Measurements from ENCODE around the gene GLCE. TPM values are rescaled to one million over a fixed set of nuclear protein-coding genes. Genes with fewer than 3 reads are reported as not detected.

Gene GLCE
- total RNA-seq, 1 experiment from 2014 or later = 12.5 TPM

- TF ChIP-seq ZSCAN18 (CRISPR knock-in tag; IDR thresholded peaks at IDR 0.05) = no peak
- TF ChIP-seq GRHL2 (CRISPR knock-in tag; IDR thresholded peaks at IDR 0.05; ENCODE audit: insufficient replicate concordance, severe bottlenecking) = no peak
- no peak for TF ChIP-seq FOXJ3 (CRISPR knock-in tag; IDR thresholded peaks at IDR 0.05; ENCODE audit: borderline replicate concordance)
- TF ChIP-seq TP53 (CRISPR knock-in tag; IDR thresholded peaks at IDR 0.05) = no peak
- no peak for TF ChIP-seq ZNF317 (CRISPR knock-in tag; IDR thresholded peaks at IDR 0.05; ENCODE audit: borderline replicate concordance, low read depth)
- TF ChIP-seq ZBTB43 (CRISPR knock-in tag; IDR thresholded peaks at IDR 0.05) = no peak
- no peak for TF ChIP-seq RELA (CRISPR knock-in tag; IDR thresholded peaks at IDR 0.05; ENCODE audit: borderline replicate concordance)
- no peak for TF ChIP-seq SP1 (CRISPR knock-in tag; conservative IDR thresholded peaks at IDR 0.05)
- ATAC-seq = no peak
- Mint-ChIP-seq H3K27me3 (ENCODE audit: low read depth) (peaks cover 21% of the 10 kb centered on the region), H3K27ac (no peak overlapping the region), H3K9me3 (peaks cover under 1% of the 10 kb centered on the region), H3K36me3 (no peaks in the 10 kb centered on the region), H3K4me3 (no peak overlapping the region), H3K4me1 (0 out of 2 replicates have a peak, but pooled peaks cover 4% of the 10 kb centered on the region)
- POLR2A ChIA-PET = no interaction called here
- CTCF ChIA-PET = no interaction called here
- DNase-seq (ENCODE audit: low spot score) = no peak
Measured at GRCh38 chr15:69148465-69148864, 12.0 kb upstream of the GLCE start.

GRCh38 chr15:69149163-69149562, 11.3 kb upstream of the GLCE start:
- ATAC-seq (no peak), DNase-seq (ENCODE audit: low spot score) (no peak)
- POLR2A ChIA-PET = no interaction called here
- H3K9me3 Mint-ChIP-seq = peaks cover 5% of the 10 kb centered on the region
- CTCF ChIA-PET = no interaction called here
- peaks cover 25% of the 10 kb centered on the region for H3K27me3 Mint-ChIP-seq (ENCODE audit: low read depth)
- no peak overlapping the region for H3K27ac Mint-ChIP-seq
- TF ChIP-seq FOXK1 (CRISPR knock-in tag; IDR thresholded peaks at IDR 0.05) = no peak
- TF ChIP-seq IRF1 (CRISPR knock-in tag; IDR thresholded peaks at IDR 0.05) = no peak
- no peak for TF ChIP-seq ATF2 (CRISPR knock-in tag; IDR thresholded peaks at IDR 0.05; ENCODE audit: borderline replicate concordance, low read depth)
- no peak for TF ChIP-seq ARID4B (CRISPR knock-in tag; IDR thresholded peaks at IDR 0.05; ENCODE audit: borderline replicate concordance)
- TF ChIP-seq E2F4 (CRISPR knock-in tag; IDR thresholded peaks at IDR 0.05; ENCODE audit: borderline replicate concordance, low read depth) = no peak
- no peak for TF ChIP-seq NR3C1 (CRISPR knock-in tag; conservative IDR thresholded peaks at IDR 0.05; ENCODE audit: low read depth)
- TF ChIP-seq SOX15 (CRISPR knock-in tag; IDR thresholded peaks at IDR 0.05) = no peak
- TF ChIP-seq E2F1 (CRISPR knock-in tag; IDR thresholded peaks at IDR 0.05) = no peak
- H3K4me1 Mint-ChIP-seq = 0 out of 2 replicates have a peak, but pooled peaks cover 4% of the 10 kb centered on the region
- H3K36me3 Mint-ChIP-seq = no peaks in the 10 kb centered on the region
- no peak overlapping the region for H3K4me3 Mint-ChIP-seq

Measured in WTC11 (cell line).